B cell (primary cell): Measurements from ENCODE around the gene MFN2. TPM values are rescaled to one million over a fixed set of nuclear protein-coding genes. Genes with fewer than 3 reads are reported as not detected.
A peak's percentile ranks its signal among the peaks of the same experiment; 100 is the strongest.

ENCODE experiments used
- ATAC-seq: fragments of 200-7000 bp; cut with Tn5 transposase; one replicate; pipeline ENCODE4 v1.10.0; 2021; ENCODE audit warnings: low read depth, mild to moderate bottlenecking, moderate number of reproducible peaks, moderate library complexity
- CTCF ChIA-PET: fragments of 350-600 bp; sonication (Branson Sonifier 250); formaldehyde crosslinking; loops from one replicate; lab custom pipeline; 2021; ENCODE audit warnings: antibody characterized with exemption, inconsistent platforms; lab: Charles Lee
- POLR2A ChIA-PET: fragments of 350-600 bp; sonication (Branson Sonifier 250); formaldehyde crosslinking; loops from one replicate; lab custom pipeline; 2021; ENCODE audit warnings: antibody characterized with exemption; lab: Charles Lee
- DNase-seq: peaks from one replicate; pipeline ENCODE4 v3.0.0; 2013
- H2AFZ ChIP-seq: 2 replicates; pipeline ENCODE4 v1.6.1; 2012; ENCODE audit warnings: mild to moderate bottlenecking, low read depth, low read length; ENCODE audit not compliant: insufficient read depth, poor library complexity, severe bottlenecking
- H3K27ac ChIP-seq, 2 donors: 1 replicate in 1 of 2; 2 replicates in 1 of 2; pipeline ENCODE4 v1.5.1; 2012 to 2013; ENCODE audit warnings: low read length in 2 of 2, mild to moderate bottlenecking in 2 of 2, moderate library complexity in 1 of 2
- H3K27me3 ChIP-seq, 4 experiments: fragments of 200-600 bp in 1 of 4; sonication (generic) in 1 of 4; replicated peaks in 1 of 4; 1 replicate in 2 of 4; 2 replicates in 2 of 4; pipeline versions ENCODE4 v1.6.1 to v1.7.0; 2013 to 2016; ENCODE audit warnings: low read length in 3 of 4, mild to moderate bottlenecking in 2 of 4, mixed read lengths in 1 of 4, moderate library complexity in 1 of 4; ENCODE audit not compliant: insufficient read depth in 4 of 4, control insufficient read depth in 3 of 4; ENCODE audit errors: control extremely low read depth in 1 of 4
- H3K36me3 ChIP-seq, 2 experiments: replicated peaks in 1 of 2; 1 replicate in 1 of 2; 2 replicates in 1 of 2; pipeline versions ENCODE4 v1.6.1 to v1.7.1; 2013; ENCODE audit warnings: low read length in 1 of 2; ENCODE audit not compliant: insufficient read depth in 2 of 2, control insufficient read depth in 1 of 2; ENCODE audit errors: control extremely low read depth in 1 of 2, extremely low read depth in 1 of 2
- H3K4me1 ChIP-seq, 2 donors: fragments of 200-600 bp in 1 of 2; sonication (generic) in 1 of 2; 1 replicate in 1 of 2; 2 replicates in 1 of 2; pipeline versions ENCODE4 v1.5.1 to v1.6.1; 2013 to 2017; ENCODE audit warnings: low read length in 2 of 2; ENCODE audit not compliant: control insufficient read depth in 2 of 2, insufficient read depth in 2 of 2
- H3K4me2 ChIP-seq: replicated peaks from 2 replicates; pipeline ENCODE3; 2012; ENCODE audit warnings: mild to moderate bottlenecking, low read depth, low read length; ENCODE audit not compliant: poor library complexity, severe bottlenecking
- H3K4me3 ChIP-seq, 5 experiments: fragments of 200-600 bp in 1 of 5; sonication (generic) in 1 of 5; 1 replicate in 3 of 5; 2 replicates in 2 of 5; pipeline versions ENCODE4 v1.5.1 to v1.7.0; 2011 to 2016; ENCODE audit warnings: low read length in 4 of 5, mild to moderate bottlenecking in 4 of 5, low read depth in 2 of 5, control low read depth in 1 of 5, moderate library complexity in 1 of 5; ENCODE audit not compliant: insufficient read depth in 1 of 5; ENCODE audit errors: control extremely low read depth in 1 of 5, extremely low read depth in 1 of 5
- H3K79me2 ChIP-seq: fragments of 200-600 bp; sonication (generic); one replicate; pipeline ENCODE4 v1.6.0; 2016; ENCODE audit warnings: low read length; ENCODE audit not compliant: control insufficient read depth, insufficient read depth
- H3K9ac ChIP-seq: fragments of 200-600 bp; sonication (generic); 2 replicates; pipeline ENCODE4 v1.6.1; 2017; ENCODE audit warnings: mild to moderate bottlenecking, low read length, moderate library complexity
- H3K9me3 ChIP-seq, 3 donors: one replicate each; pipeline versions ENCODE4 v1.6.1 to v1.7.1; 2013; ENCODE audit warnings: low read length in 2 of 3; ENCODE audit not compliant: control insufficient read depth in 2 of 3, insufficient read depth in 1 of 3; ENCODE audit errors: control extremely low read depth in 1 of 3
- H4K20me1 ChIP-seq: 2 replicates; pipeline ENCODE4 v1.6.0; 2012; ENCODE audit warnings: mild to moderate bottlenecking, low read length; ENCODE audit not compliant: insufficient read depth, control insufficient read depth, poor library complexity, severe bottlenecking
- H3K27ac Mint-ChIP-seq: one replicate; pipeline ENCODE4 v1.8.0; 2021; ENCODE audit warnings: mixed read lengths
- H3K27me3 Mint-ChIP-seq: one replicate; pipeline ENCODE4 v1.8.0; 2021; ENCODE audit warnings: mixed read lengths
- H3K4me1 Mint-ChIP-seq: one replicate; pipeline ENCODE4 v1.8.0; 2021; ENCODE audit warnings: mixed read lengths
- H3K4me3 Mint-ChIP-seq: one replicate; pipeline ENCODE4 v1.8.0; 2021; ENCODE audit warnings: mixed read lengths
- H3K9me3 Mint-ChIP-seq: one replicate; pipeline ENCODE4 v1.8.0; 2022; ENCODE audit warnings: mixed read lengths; ENCODE audit not compliant: insufficient read depth
- CTCF ChIP-seq: fragments of 200-600 bp; IDR thresholded peaks from one replicate; pipeline ENCODE4 v1.8.0; 2022; ENCODE audit warnings: antibody characterized with exemption, mild to moderate bottlenecking
- EZH2 ChIP-seq: IDR thresholded peaks from 2 replicates; pipeline ENCODE4 v1.6.1; 2012; ENCODE audit warnings: borderline replicate concordance, low read depth, mild to moderate bottlenecking, moderate library complexity, low read length; ENCODE audit not compliant: insufficient read depth, poor library complexity, severe bottlenecking
- WGBS: methylation state at CpG from one replicate; pipeline ENCODE4 v1.1.5; 2013; ENCODE audit warnings: missing lambda C conversion rate; ENCODE audit not compliant: insufficient coverage; 5-methylcytosine and 5-hydroxymethylcytosine counted together
- intact Hi-C: fragments of 100-400 bp; cut with micrococcal nuclease; formaldehyde crosslinking; loops from one replicate; pipeline ENCODE4 v1.10.0; 2022
- polyA plus RNA-seq: library from polyadenylated mRNA; depleted of rRNA; stranded (reverse); fragments of >200 nt; gene quantifications from 2 replicates; pipeline ENCODE4 v1.2.3, GENCODE V29; 2012
- total RNA-seq, 2 donors: library from RNA; stranded (reverse); fragments of 120-200 nt in 1 of 2; gene quantifications; 1 replicate in 1 of 2; 2 replicates in 1 of 2; pipeline versions ENCODE4 v1.2.3 to v1.2.4, GENCODE V29; 2013 to 2022

The MFN2 gene
- total and polyA plus RNA-seq, 2 donors (not counting 1 experiment from before 2014, with no cell fraction given), result 24.0 to 50.0 TPM

DNA sequence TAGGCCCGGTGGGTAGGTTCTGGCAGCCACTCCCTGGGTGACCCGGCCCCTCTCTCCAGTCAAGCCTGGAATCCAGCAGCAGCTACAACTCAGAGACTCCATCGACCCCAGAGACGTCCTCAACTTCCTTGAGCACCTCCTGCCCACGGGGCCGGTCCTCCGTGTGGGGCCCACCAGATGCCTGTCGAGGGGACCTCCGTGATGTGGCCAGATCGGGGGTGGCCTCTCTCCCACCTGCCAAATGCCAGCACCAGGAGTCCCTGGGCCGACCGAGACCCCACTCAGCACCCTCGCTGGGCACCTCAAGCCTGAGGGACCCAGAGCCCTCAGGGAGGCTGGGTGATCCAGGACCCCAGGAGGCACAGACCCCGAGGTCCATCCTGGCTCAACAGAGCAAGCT, 41.8 kb downstream of the MFN2 start:
- Histone ChIP-seq H3K4me2 (no peak overlapping the region), H3K9ac (no peak overlapping the region), H3K36me3 (peaks cover 0 to 22% of the 10 kb centered on the region in 2 experiments), H2AFZ (no peak overlapping the region), H3K9me3 (no peaks in the 10 kb centered on the region), H3K27ac (no peak overlapping the region), H3K79me2 (peaks cover 28% of the 10 kb centered on the region), H3K4me3 (no peak overlapping the region), H3K4me1 (peaks cover 9% of the 10 kb centered on the region in 2 donors), H3K27me3 (no peaks in the 10 kb centered on the region), H4K20me1 (peaks cover 4% of the 10 kb centered on the region)
- ATAC-seq (no peak), DNase-seq (no peak)
- WGBS, result 92% methylated on average over 11 of the region's 14 CpGs
- ChIA-PET CTCF (interaction anchor here (1.3 kb wide), 1 partner anchor 9 kb away, joined by 5 read pairs; no protein-coding TSS in a partner anchor), POLR2A (no interaction called here)
- Mint-ChIP-seq H3K4me1 (peaks cover 18% of the 10 kb centered on the region), H3K27me3 (no peaks in the 10 kb centered on the region), H3K27ac (peak overlapping the region; percentile 15), H3K9me3 (no peaks in the 10 kb centered on the region), H3K4me3 (no peak overlapping the region)
- TF ChIP-seq CTCF (no peak), EZH2 (no peak)
- intact Hi-C loops, result no loop called here

- ATAC-seq, result no peak
Measured at GRCh38 chr1:12026586-12026985, 46.3 kb downstream of the MFN2 start.

More at GRCh38 chr1:12026586-12026985, 46.3 kb downstream of the MFN2 start:
- H3K9me3 Mint-ChIP-seq, result no peaks in the 10 kb centered on the region
- ChIA-PET CTCF (interaction anchor here (1.6 kb wide), 1 partner anchor 52 kb away, joined by 5 read pairs; no protein-coding TSS in a partner anchor), POLR2A (interaction anchor here (0.6 kb wide), 1 partner anchor 17 kb away, joined by 4 read pairs; no protein-coding TSS in a partner anchor)
- Histone ChIP-seq H3K9me3 (no peaks in the 10 kb centered on the region), H2AFZ (no peak overlapping the region), H3K4me3 (no peak overlapping the region), H3K27ac (no peak overlapping the region), H3K36me3 (peaks cover 0 to 53% of the 10 kb centered on the region in 2 experiments), H3K4me1 (peaks cover 4 to 10% of the 10 kb centered on the region in 2 donors), H3K4me2 (no peak overlapping the region), H4K20me1 (peaks cover under 1% of the 10 kb centered on the region), H3K9ac (no peak overlapping the region), H3K79me2 (peaks cover 8% of the 10 kb centered on the region), H3K27me3 (no peaks in the 10 kb centered on the region)
- no peak for TF ChIP-seq EZH2
- no peak for TF ChIP-seq CTCF
- intact Hi-C loops, result no loop called here
- WGBS, result 96% methylated on average over 7 of the region's 10 CpGs
- DNase-seq, result no peak
- peaks cover 21% of the 10 kb centered on the region for H3K4me1 Mint-ChIP-seq
- H3K27me3 Mint-ChIP-seq, result no peaks in the 10 kb centered on the region
- no peak overlapping the region for H3K27ac Mint-ChIP-seq
- H3K4me3 Mint-ChIP-seq, result no peak overlapping the region
